DMS114 treated with DMSO at 0.1 percent for 48 hours (cell line): ENCODE results near the gene SYNGR1.

Experiments used
- DNase-seq: peaks from one replicate; lab custom pipeline; 2025; ENCODE audit not compliant: unreplicated experiment; lab: John Stamatoyannopoulos, UW

Gene SYNGR1

DNA sequence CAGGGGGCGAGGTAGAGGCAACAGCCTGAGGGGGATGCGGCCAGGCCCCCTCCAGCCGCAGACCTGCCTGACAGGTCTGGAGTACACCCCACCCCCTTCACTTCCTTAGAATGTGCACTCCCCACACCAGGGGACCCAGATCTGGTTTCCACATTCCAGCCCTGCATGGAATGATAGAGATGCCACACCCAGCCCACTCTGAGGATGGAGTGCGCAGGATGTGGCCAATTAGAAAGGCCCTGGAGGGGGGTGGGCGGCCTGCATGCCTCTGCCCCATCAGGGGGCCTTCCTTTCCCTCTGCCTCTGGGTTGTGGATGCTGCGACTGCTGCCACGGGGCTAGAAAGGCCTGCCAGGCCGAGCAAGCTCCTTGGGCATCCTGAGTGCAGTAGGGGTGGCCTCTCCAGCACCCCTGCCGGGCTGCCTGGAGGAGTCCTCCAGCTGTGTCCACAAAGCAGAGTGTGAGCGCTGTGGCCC lies 78.8 kb downstream of the SYNGR1 start:
- no peak for DNase-seq

DNA sequence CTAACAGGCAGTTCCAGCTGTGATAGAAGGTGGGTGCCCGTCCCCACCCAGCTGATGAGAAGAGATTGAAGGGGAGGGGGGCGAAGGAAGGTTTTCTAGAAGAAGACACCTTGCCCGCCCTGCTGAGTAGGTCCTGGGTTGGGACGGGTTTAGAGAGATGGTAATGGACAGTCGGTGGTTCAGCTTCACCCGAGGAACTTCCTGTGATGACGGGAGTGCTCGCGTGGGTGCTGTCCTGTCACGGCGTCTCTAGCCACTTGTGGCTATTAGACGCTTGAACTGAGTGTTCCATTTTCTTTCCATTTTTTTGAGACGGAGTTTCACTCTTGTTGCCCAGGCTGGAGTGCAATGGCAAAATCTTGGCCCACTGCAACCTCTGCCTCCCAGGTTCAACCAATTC lies 79.4 kb downstream of the SYNGR1 start:
- no peak for DNase-seq

DNA sequence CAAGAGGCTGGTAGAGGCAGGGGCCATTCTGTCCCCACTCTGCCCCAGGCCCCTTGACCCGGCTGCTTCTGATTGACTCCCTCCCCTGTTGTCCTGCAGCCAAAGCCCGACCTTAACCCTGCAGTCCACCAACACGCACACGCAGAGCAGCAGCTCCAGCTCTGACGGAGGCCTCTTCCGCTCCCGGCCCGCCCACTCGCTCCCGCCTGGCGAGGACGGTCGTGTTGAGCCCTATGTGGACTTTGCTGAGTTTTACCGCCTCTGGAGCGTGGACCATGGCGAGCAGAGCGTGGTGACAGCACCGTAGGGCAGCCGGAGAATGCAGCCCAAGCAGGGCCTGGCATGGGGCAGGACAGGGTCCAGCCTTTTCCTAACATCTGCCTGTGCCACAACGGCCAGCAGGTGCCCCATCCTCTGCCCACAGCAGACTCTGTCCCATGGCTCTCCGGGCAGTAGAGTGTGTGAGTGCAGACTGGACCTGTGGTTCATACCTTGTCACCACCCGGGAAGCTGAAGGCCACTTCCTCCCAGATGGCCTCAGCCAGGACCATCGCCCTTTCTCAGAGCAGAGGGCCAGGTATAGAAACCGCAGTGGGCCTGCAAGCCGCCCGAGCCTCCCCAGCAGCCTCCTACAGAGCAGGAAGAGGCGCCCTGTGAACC lies 80.3 kb downstream of the SYNGR1 start:
- no peak for DNase-seq

DNA sequence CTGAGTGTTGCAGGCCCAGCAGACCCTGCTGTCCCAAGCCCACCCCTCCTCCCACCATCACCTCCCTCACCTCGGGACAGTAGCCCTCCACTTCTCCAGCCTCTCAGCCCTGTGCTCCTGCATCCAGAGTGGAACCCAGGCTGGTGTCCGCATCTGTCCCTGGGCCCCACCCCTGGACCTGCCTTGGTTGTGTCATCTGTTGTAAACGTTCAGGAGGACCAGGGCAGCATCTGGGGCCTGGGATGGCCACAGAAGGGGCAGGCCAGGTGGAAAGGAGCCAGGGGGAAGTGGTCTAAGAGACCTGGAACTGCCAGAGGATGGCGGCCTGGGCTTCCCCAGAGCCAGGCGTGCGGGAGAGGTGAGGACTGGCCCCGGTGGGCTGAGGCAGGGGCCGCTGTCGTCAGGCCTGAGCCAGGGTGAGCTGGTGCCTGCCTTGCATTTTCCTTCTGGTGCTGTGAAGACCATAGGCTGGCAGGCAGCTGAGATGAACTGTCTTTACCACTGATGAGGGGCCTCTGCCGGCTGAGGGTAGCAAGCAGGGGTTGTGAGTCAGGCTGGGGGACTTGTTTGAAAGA lies 80.9 kb downstream of the SYNGR1 start:
- no peak for DNase-seq

DNA sequence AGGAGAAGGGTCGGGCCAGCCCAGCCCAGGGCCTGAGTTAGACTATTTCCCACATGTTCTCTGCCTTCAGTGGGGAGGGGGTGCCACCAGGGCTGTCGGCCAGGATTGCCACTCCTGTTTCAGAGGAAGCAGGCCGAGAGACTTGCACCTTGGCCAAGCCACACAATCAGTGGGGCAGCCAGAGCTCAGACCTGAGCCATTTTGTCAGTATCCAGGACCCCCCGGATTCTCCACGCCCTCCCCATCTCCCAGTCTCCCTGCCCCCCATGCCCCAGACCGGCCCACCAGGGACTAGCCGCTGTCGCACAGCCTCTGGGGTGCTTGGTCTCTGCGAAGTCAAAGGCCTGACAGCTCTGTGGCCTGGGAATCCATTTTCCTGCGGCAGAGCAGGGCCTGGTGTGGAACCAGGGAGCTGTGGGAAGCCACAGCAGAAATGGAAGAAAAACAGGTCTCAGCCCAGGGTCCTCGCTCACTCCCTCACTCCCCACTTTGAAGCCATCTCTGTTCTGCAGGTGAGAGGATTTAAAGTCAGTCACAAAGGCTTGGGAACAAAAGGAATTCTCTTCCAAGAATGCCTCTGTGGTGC lies 81.5 kb downstream of the SYNGR1 start:
- no peak for DNase-seq

DNA sequence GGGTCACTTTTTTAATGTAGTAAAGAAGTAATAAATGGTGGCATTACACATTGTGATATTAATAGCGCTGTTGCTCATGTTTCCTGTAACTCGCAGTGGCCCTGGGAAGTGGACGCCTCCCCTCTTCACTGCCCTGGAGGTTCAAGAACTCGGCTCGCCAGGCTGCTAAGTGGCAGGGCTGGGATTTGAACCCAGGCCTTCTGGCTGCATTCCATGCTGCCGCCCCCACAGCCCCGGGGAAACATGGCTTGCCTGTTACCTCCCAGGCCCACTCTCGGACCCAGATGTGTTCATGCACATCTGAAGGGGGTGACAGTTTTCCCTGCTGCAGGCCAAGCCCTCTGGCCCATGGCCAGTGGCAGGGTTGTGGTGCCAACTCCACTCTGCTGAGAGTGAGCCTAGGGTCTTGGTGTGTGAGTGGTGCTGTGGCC lies 82.0 kb downstream of the SYNGR1 start:
- no peak for DNase-seq

DNA sequence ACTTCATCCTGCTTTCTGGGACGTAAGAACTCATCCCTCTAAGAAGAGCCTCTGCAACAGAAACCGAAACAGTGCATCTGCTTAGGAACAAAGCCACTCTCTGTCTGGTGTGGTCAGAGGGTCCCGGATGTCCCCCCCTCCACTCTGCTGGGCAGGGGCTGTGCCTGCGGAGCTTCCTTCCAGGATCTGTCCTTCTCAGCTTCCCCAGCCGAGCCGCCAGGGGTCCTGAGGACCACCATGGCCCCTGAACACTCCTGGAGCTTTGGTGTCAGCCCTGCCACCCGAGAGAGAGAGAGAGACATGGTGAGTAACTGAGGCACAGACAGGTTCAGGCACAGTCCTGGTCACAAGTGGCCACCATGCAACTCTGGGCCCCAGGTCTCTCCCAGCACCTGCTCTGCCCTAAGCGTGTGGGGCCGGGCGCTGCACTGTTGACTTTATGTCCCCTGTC lies 82.6 kb downstream of the SYNGR1 start:
- no peak for DNase-seq

DNA sequence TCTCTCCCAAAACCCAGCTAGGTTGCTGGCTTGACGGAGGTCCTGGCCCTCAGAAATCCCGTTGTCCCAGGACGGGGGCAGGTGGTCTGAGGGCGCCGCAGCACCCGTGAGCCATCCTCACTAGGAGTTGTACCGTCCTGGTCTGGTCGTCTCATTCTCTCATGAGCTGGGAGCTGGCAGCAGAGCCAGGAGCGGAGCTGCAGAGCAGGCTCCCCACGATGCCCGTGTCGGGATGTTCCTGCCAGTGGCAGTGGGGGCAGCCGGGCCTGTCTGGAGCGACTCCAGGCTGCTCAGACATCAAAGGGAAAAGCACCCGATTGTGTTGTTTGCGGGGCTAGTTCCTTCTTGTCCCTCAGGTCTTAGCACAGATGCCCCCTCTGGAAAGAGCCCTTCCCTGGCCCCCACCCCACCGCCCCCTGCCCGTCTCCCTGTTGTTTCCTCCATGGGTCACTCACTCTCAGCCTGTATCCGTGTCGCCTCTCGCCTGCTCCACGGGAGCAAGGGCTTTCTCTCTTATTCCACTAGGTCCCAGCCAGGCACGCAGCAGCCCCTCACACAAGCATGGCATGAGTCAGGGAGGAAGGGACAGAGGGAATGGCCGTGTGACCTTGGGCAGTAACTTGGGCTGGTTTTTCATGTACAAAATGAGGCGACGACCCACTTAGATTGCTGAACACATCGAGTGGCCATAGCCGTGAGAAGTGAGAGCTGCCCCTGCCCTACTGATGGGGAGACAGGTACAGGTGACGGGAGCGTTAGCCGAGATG lies 83.9 kb downstream of the SYNGR1 start:
- no peak for DNase-seq

DNA sequence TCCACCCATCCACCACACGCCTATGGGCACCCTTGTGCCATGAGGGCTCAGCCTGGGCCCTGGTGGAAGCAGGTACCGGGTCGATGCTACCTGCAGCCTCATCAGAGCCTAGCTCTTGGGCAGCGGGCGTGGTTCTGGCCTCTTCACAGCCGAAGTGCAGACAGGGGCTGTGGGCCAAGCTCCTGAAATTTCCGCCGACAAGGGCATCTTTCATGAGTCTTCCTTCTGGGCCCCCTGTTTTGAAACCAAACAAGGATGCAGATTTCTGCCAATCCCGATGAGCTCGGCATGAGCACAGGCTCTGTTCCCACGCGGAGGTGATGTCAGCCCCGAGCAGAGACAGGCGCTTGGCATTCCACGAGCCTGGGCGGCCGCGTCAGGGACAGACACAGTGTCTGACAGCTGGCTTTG lies 84.5 kb downstream of the SYNGR1 start:
- DNase-seq: no peak

DNA sequence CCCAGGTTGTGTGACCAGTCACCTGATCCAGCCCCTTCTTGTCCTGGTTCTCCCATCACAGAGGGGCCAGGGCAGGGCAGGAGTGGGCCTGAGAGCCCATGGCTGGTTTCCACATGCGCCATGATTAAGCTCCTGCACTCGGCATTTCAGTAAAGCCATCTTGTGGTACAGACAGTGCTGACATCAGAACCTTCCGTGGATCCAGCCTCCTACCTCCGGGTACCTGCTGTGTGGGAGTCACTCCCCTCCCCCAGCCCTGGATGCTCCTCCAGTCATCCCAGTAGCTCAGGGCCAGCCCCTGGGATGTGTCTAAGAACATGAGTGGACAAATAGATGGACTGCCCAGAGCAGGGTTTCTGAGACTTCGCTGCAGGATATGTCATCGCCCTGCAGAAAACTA lies 84.9 kb downstream of the SYNGR1 start:
- DNase-seq: no peak
